GM12864 (cell line): ENCODE data around the gene AGPAT1.

Source experiments
- DNase-seq: peaks from one replicate; pipeline ENCODE4 v3.0.0-alpha.2; 2011; ENCODE audit warnings: low read depth
- H3K4me3 ChIP-seq: 2 replicates; pipeline ENCODE4 v1.5.1; 2011; ENCODE audit warnings: mild to moderate bottlenecking, low read depth, low read length, control low read depth
- TF ChIP-seq, protein P1 (sequence below): IDR thresholded peaks from 2 replicates; pipeline ENCODE4 v1.5.1; 2011; ENCODE audit warnings: low read depth, mild to moderate bottlenecking, moderate library complexity, low read length, control low read depth, inconsistent platforms; ENCODE audit errors: missing control alignments

AGPAT1 gene

DNA sequence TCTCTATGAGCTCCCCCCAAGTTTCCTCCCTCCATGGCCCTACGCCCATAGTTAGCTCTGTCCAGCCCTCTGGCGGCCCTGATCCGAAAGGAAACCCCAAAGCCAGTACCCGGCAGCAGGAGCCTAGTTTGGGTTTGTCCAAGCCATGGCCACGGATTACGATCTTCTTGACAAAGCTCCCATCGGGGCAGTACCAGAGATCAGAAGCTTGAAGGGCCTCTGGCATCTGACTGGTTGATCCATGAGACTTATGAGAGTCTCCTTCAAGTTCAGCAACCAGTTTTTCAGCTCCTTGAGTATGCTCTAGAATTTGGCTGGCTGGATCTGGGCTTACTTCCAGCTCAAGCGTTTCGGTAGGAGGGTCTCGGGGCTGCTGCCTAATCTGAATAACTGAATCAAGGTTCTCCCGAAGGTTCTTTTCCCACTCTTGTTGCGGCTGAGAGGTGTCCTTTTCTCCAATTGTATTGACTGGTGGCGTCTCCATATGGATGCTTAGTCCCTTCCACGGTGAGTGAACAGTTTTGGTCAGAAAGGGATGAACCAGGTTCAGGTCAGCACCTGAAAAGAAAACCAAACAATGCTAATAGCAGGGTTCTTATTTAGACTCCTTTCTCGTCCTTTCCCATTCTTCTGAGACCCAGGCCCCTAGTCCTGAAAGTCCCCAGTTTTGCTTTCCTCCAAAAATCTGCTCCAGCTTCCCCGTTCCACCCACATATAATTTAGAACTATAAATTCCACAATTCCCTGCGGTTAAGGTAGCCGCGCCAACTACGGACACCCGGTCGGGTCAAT, 46.4 kb downstream of the AGPAT1 start:
- TF ChIP-seq, protein P1, sequence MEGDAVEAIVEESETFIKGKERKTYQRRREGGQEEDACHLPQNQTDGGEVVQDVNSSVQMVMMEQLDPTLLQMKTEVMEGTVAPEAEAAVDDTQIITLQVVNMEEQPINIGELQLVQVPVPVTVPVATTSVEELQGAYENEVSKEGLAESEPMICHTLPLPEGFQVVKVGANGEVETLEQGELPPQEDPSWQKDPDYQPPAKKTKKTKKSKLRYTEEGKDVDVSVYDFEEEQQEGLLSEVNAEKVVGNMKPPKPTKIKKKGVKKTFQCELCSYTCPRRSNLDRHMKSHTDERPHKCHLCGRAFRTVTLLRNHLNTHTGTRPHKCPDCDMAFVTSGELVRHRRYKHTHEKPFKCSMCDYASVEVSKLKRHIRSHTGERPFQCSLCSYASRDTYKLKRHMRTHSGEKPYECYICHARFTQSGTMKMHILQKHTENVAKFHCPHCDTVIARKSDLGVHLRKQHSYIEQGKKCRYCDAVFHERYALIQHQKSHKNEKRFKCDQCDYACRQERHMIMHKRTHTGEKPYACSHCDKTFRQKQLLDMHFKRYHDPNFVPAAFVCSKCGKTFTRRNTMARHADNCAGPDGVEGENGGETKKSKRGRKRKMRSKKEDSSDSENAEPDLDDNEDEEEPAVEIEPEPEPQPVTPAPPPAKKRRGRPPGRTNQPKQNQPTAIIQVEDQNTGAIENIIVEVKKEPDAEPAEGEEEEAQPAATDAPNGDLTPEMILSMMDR, result no peak
- no peak for DNase-seq

DNA sequence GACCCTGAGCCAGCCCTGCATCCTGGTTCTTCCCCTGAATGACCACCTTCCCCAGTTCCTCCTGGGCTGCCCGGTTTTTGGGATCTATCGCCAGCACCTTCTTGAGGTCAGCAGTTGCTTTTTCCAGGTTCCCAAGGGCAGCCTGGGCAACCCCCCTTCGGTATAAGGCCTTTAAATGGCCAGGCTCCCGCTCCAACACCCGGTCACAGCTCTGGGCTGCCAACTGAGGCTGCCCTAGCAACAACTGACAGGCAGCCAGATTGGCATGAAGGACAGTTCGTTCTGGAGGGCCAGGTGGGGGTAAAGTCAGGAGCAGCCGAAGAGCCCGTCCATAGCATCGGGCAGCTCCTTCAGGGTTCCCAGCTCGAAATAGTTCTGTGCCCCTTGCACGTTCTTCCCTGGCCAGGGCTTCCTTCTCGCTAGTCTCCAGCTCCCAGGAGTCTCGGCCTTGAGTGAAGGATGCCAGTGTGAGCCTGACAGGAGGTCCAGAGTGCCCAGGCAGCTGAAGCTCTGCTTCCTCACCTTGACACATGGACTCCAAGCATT, 47.1 kb downstream of the AGPAT1 start:
- TF ChIP-seq, protein P1, result no peak
- H3K4me3 ChIP-seq, result peak overlapping the region; percentile 99
- no peak for DNase-seq

More for the DNA sequence above, 46.4 kb downstream of the AGPAT1 start:
- peak overlapping the region; percentile 99 for H3K4me3 ChIP-seq

DNA sequence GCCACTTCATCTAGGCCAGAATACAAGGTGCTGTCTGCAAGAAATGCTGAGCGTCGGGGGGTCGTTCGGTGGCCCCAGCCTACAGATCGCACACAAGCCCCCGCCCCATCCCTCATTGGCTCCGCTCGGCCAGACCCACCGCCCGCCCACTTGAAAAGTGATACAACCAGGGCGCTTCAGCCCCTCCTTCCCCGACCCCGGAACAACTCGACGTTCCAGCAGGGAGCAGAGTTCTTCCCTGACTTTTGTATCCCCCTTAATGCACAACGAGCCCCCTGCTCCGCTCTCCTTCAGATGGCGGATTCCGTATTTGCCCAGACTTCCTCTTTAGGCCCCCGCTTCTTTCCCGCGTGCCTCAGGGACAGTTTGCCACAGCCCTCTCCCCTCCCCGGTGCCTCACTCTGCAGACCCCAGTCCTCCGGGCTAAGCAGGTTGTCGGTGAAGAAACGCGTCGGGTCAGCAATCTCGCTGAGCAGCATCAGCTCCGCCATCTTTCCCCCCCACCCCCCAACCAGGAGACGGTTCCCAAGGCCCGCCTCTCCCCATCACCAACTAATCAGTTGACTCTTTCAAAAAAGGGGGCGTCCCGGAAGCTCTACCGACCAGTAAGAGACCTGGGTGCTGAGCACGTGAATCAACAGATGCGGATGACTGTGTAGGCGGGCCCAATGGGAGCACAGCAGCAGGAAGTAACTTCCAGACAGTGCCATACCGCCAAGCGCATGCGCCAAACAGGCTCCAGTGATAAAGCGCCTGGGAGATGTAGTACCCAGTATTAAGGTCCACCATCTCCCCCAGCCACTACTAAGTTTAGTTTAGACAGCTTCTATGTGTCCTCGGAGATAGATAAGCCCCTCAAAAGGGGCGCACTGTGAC, 47.9 kb downstream of the AGPAT1 start, which contains the start of gene ATF6B:
TSS of gene ATF6B (minus strand) at position 530 of the 876 bp plus-strand sequence. CDS start at position 491, 39 bp downstream.
- H3K4me3 ChIP-seq, result peak within 1 kb of the TSS; percentile 99
- peak; percentile 99 for DNase-seq
- TF ChIP-seq, protein P1, result no peak

DNA sequence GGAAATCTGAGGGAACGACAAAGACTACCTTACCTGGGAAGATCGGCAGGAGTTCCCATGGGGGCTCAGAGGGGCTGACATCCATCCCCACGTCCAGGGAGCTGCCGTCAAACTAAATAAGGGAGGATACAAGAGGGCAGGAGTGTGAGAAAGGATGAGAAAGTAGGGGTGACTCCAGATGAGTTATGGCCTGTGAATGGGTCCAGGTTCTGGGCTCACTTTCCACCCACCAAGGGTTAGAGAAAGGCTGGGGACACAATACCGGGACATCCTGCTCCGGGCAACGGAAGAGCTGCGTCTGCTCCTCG, 48.5 kb downstream of the AGPAT1 start:
- TF ChIP-seq, protein P1, result no peak
- DNase-seq, result no peak
- peak overlapping the region; percentile 99 for H3K4me3 ChIP-seq

DNA sequence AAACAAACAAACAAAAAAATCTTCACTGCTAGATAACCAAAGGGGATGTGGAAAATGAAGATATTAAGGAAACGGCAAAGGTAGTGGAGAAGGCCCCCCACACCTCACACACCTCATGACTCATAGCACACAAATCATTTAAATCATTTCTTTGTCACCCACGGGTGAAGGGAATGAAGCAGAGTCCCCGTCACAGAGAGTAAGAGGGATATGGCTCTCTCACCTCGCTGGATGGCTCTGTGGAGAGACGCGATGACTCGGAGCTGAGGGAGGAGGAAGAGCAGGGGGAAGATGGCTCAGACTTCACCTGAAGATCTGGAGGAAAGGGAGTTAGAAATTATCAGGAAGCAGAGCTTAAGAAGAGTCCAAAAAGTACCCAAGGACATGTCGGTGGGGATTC, 49.0 kb downstream of the AGPAT1 start:
- H3K4me3 ChIP-seq, result peak overlapping the region; percentile 99
- TF ChIP-seq, protein P1, result no peak
- DNase-seq, result no peak

DNA sequence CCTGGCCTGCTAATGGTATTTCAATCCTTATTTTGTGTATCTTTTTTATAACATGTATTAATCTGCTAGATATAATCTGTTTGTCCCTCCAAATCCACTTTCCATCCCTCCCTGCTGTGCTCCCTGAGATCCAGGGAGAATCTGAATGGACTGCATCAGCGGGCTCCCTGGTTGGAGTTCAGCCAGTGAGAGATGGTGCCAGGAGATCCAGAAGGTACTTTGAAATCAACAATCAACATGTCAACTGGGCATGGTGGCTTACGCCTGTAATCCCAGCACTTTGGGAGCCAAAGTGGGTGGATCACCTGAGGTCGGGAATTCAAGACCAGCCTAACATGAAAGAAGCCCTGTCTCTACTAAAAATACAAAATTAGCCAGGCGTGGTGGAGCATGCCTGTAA, 52.2 kb downstream of the AGPAT1 start:
- H3K4me3 ChIP-seq, result no peak overlapping the region
- DNase-seq, result no peak
- TF ChIP-seq, protein P1, result no peak
